Caco-2 (cell line): Measurements from ENCODE around the gene NENF. TPM values are rescaled to one million over a fixed set of nuclear protein-coding genes. Genes with fewer than 3 reads are reported as not detected.

Experiments
- BruUV-seq: library from RNA; stranded (reverse); fragments of 400-500 nt; replicated peaks from 2 replicates; lab custom pipeline; 2021; lab: Mats Ljungman, UMichigan
- CTCF ChIA-PET: fragments of 300-600 bp; sonication (Branson Sonifier 250); formaldehyde crosslinking; loops from one replicate; lab custom pipeline; 2022; ENCODE audit warnings: antibody characterized with exemption; lab: Charles Lee
- POLR2A ChIA-PET: fragments of 300-600 bp; sonication (Branson Sonifier 250); formaldehyde crosslinking; loops from one replicate; lab custom pipeline; 2022; ENCODE audit warnings: antibody characterized with exemption; lab: Charles Lee
- DNase-seq, 2 experiments: peaks; one replicate each; pipeline versions ENCODE4 v3.0.0 to v3.0.0-alpha.2; 2020 to 2022
- H3K27me3 ChIP-seq: replicated peaks from 2 replicates; pipeline ENCODE4 v1.6.0; 2011; ENCODE audit warnings: low read length; ENCODE audit not compliant: control insufficient read depth, insufficient read depth
- H3K36me3 ChIP-seq: 2 replicates; pipeline ENCODE4 v1.5.1; 2011; ENCODE audit warnings: low read length; ENCODE audit not compliant: control insufficient read depth, insufficient read depth
- H3K4me1 ChIP-seq: fragments of 250-450 bp; sonication (Bioruptor Pico); 2 replicates; pipeline ENCODE4 v1.5.1; 2020; ENCODE audit warnings: mild to moderate bottlenecking
- H3K4me3 ChIP-seq: 2 replicates; pipeline ENCODE4 v1.5.1; 2011; ENCODE audit warnings: low read depth, mild to moderate bottlenecking, control low read depth, low read length
- H3K9me3 ChIP-seq: fragments of 250-450 bp; sonication (Bioruptor Pico); 2 replicates; pipeline ENCODE4 v1.5.1; 2020; ENCODE audit warnings: mild to moderate bottlenecking, moderate library complexity
- H3K27ac Mint-ChIP-seq: one replicate; pipeline ENCODE4 v1.8.0; 2022; ENCODE audit warnings: mixed read lengths; ENCODE audit not compliant: unreplicated experiment
- H3K27me3 Mint-ChIP-seq: one replicate; pipeline ENCODE4 v1.8.0; 2022; ENCODE audit warnings: mixed read lengths; ENCODE audit not compliant: insufficient read depth, unreplicated experiment
- H3K36me3 Mint-ChIP-seq: one replicate; pipeline ENCODE4 v1.8.0; 2022; ENCODE audit warnings: mild to moderate bottlenecking, mixed read lengths; ENCODE audit not compliant: insufficient read depth, unreplicated experiment
- H3K4me1 Mint-ChIP-seq: one replicate; pipeline ENCODE4 v1.8.0; 2022; ENCODE audit warnings: low read depth, mixed read lengths; ENCODE audit not compliant: unreplicated experiment
- H3K4me3 Mint-ChIP-seq: one replicate; pipeline ENCODE4 v1.8.0; 2022; ENCODE audit warnings: mild to moderate bottlenecking, moderate library complexity, mixed read lengths; ENCODE audit not compliant: unreplicated experiment
- H3K9me3 Mint-ChIP-seq: one replicate; pipeline ENCODE4 v1.8.0; 2022; ENCODE audit warnings: mixed read lengths; ENCODE audit not compliant: unreplicated experiment
- CTCF ChIP-seq, 2 experiments: fragments of 200-600 bp in 1 of 2; IDR thresholded peaks; 1 replicate in 1 of 2; 2 replicates in 1 of 2; pipeline versions ENCODE4 v1.5.1 to v1.8.0; 2011 to 2022; ENCODE audit warnings: antibody characterized with exemption in 1 of 2, control low read depth in 1 of 2, inconsistent platforms in 1 of 2, low read depth in 1 of 2, low read length in 1 of 2, mild to moderate bottlenecking in 1 of 2, moderate library complexity in 1 of 2; ENCODE audit not compliant: insufficient read depth in 1 of 2, severe bottlenecking in 1 of 2, unreplicated experiment in 1 of 2
- intact Hi-C: fragments of 100-400 bp; cut with micrococcal nuclease; formaldehyde crosslinking; loops from one replicate; pipeline ENCODE4 v1.10.0; 2022; ENCODE audit not compliant: unreplicated experiment
- total RNA-seq: library from RNA; stranded (reverse); gene quantifications from 2 replicates; pipeline ENCODE4 v1.2.3, GENCODE V29; 2022

Gene NENF
- total RNA-seq, 1 experiment from 2014 or later = 90.1 TPM

DNA sequence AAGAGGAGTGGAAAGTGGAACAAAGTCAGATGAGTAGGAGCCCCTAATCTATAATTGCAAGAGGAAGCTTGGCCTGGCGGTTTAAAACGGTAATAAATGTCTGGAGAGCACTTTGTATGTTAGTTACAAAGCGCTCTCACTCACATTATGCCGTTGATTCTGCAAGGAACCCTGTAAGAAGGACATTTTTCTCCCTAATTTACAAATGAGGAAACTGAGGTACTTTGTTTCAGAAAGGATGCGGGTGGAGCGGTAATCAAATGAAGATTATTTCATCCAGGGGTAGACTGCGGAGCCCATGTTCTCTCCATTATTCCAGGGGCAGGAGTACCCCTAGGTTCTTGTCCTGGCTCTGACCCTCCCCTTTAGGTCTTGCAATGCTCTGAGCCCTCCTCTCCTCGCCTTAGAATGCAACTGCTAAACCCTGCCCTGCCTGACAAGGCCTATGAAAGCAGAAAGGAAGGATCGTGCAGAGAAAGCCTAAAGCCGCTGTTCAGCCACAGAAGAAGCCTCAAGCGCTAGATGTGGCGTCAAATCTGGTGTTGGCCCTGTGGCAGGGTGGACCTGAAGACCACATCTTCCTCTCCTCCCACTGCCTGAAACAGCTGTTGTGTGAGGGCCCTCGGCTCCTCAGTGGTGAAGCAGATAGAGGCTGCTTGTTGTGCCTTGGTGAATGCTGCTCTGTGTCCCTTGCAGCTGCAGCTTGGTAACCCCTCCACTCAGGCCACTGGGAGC is 17.4 kb upstream of the NENF start:
- no TSS peak for BruUV-seq
- CTCF ChIA-PET = interaction anchor here (0.5 to 2.2 kb wide), 3 partner anchors 41 to 257 kb away, joined by 3 to 8 read pairs (median 4); no protein-coding TSS in a partner anchor
- no peak for DNase-seq
- Mint-ChIP-seq H3K36me3 (peaks cover 7% of the 10 kb centered on the region), H3K4me3 (peak overlapping the region; percentile 83), H3K27ac (peak overlapping the region; percentile 60), H3K9me3 (no peaks in the 10 kb centered on the region), H3K4me1 (peaks cover 17% of the 10 kb centered on the region), H3K27me3 (no peaks in the 10 kb centered on the region)
- no peaks in the 10 kb centered on the region for H3K27me3 ChIP-seq
- intact Hi-C loops = no loop called here
- H3K36me3 ChIP-seq = no peaks in the 10 kb centered on the region; the same call in 1 of the 2 replicates
- POLR2A ChIA-PET = interaction anchor here (1.0 kb wide), 1 partner anchor 131 kb away, joined by 3 read pairs; no protein-coding TSS in a partner anchor
- peak overlapping the region; percentile 74 for H3K4me3 ChIP-seq
- no peaks in the 10 kb centered on the region for H3K9me3 ChIP-seq
- no peak for TF ChIP-seq CTCF (IDR thresholded peaks at IDR 0.05; ENCODE audit: insufficient read depth in 1 of 2, low read depth in 1 of 2, low read length in 1 of 2, severe bottlenecking in 1 of 2, unreplicated experiment in 1 of 2)
- peaks cover 7% of the 10 kb centered on the region for H3K4me1 ChIP-seq

GRCh38 chr1:212421165-212421564 is 11.6 kb upstream of the NENF start:
- H3K4me3 ChIP-seq = no peak overlapping the region
- intact Hi-C loops = no loop called here
- H3K27me3 ChIP-seq = no peaks in the 10 kb centered on the region
- H3K4me3 Mint-ChIP-seq = no peak overlapping the region
- H3K27me3 Mint-ChIP-seq = no peaks in the 10 kb centered on the region
- TF ChIP-seq CTCF (IDR thresholded peaks at IDR 0.05; ENCODE audit: insufficient read depth in 1 of 2, low read depth in 1 of 2, low read length in 1 of 2, severe bottlenecking in 1 of 2, unreplicated experiment in 1 of 2) = no peak
- no peaks in the 10 kb centered on the region; the same call in 1 of the 2 replicates for H3K36me3 ChIP-seq
- no peaks in the 10 kb centered on the region for H3K4me1 Mint-ChIP-seq
- H3K36me3 Mint-ChIP-seq = no peaks in the 10 kb centered on the region
- POLR2A ChIA-PET = interaction anchor here (0.6 kb wide), 1 partner anchor 371 kb away, joined by 3 read pairs; no protein-coding TSS in a partner anchor
- H3K9me3 Mint-ChIP-seq = no peaks in the 10 kb centered on the region
- CTCF ChIA-PET = no interaction called here
- no peak overlapping the region for H3K27ac Mint-ChIP-seq
- no peaks in the 10 kb centered on the region for H3K4me1 ChIP-seq
- H3K9me3 ChIP-seq = no peaks in the 10 kb centered on the region
- DNase-seq = no peak
- no TSS peak for BruUV-seq

DNA sequence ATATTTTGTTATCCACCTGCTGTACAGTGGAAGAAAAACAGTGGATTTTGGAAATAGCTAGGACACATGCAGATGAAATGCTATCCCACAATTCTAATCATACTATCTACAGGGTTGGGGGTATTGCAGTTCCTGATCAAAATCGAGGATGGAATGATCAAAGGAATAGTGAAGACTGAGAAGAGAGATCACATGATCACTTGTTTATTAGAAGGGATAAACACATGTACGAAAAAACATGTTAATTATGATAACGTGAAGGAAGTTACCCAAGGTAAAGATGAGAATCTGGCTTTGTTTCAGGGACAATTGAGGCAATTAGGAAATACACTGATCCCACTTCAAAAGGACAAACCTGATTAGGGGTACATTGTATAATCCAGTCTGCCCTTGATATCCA is 8.8 kb upstream of the NENF start:
- TF ChIP-seq CTCF (IDR thresholded peaks at IDR 0.05; ENCODE audit: insufficient read depth in 1 of 2, low read depth in 1 of 2, low read length in 1 of 2, severe bottlenecking in 1 of 2, unreplicated experiment in 1 of 2) = no peak
- Mint-ChIP-seq H3K27ac (no peak overlapping the region), H3K36me3 (no peaks in the 10 kb centered on the region), H3K4me3 (no peak overlapping the region), H3K4me1 (no peaks in the 10 kb centered on the region), H3K9me3 (no peaks in the 10 kb centered on the region), H3K27me3 (no peaks in the 10 kb centered on the region)
- H3K9me3 ChIP-seq = no peaks in the 10 kb centered on the region
- BruUV-seq = no TSS peak
- H3K4me1 ChIP-seq = 0 out of 2 replicates have a peak, but pooled peaks cover 2% of the 10 kb centered on the region
- H3K27me3 ChIP-seq = no peaks in the 10 kb centered on the region
- ChIA-PET POLR2A (no interaction called here), CTCF (no interaction called here)
- H3K36me3 ChIP-seq = no peaks in the 10 kb centered on the region
- intact Hi-C loops = no loop called here
- no peak for DNase-seq
- H3K4me3 ChIP-seq = no peak overlapping the region
